Suprapubic skin (tissue), 4 donors: Measurements from ENCODE around the gene NRG3. TPM values are rescaled to one million over a fixed set of nuclear protein-coding genes. Genes with fewer than 3 reads are reported as not detected.

Source experiments
- DNase-seq, 2 donors: peaks; one replicate each; pipeline ENCODE4 v3.0.0-alpha.2; 2019; ENCODE audit warnings: low spot score in 2 of 2
- H3K27ac ChIP-seq: fragments of 200-600 bp; sonication (generic); one replicate; pipeline ENCODE4 v1.5.1; 2019
- H3K27me3 ChIP-seq: fragments of 200-600 bp; sonication (generic); one replicate; pipeline ENCODE4 v1.5.1; 2019
- H3K36me3 ChIP-seq: fragments of 200-600 bp; sonication (generic); one replicate; pipeline ENCODE4 v1.5.1; 2019
- H3K4me1 ChIP-seq: fragments of 200-600 bp; sonication (generic); one replicate; pipeline ENCODE4 v1.5.1; 2019
- H3K4me3 ChIP-seq: fragments of 200-600 bp; sonication (generic); one replicate; pipeline ENCODE4 v1.5.1; 2019; ENCODE audit warnings: mild to moderate bottlenecking
- H3K9me3 ChIP-seq: fragments of 200-600 bp; sonication (generic); one replicate; pipeline ENCODE4 v1.5.1; 2019
- CTCF ChIP-seq, 2 donors: fragments of 200-600 bp in 1 of 2; fragments of 450-650 bp in 1 of 2; sonication (generic) in 1 of 2; IDR thresholded peaks; one replicate each; pipeline ENCODE4 v1.5.1; 2016 to 2019; ENCODE audit warnings: antibody characterized with exemption in 2 of 2, mild to moderate bottlenecking in 1 of 2, moderate library complexity in 1 of 2
- EP300 ChIP-seq: sonication (generic); formaldehyde crosslinking; IDR thresholded peaks from one replicate; pipeline ENCODE4 v1.6.1; 2017; ENCODE audit warnings: antibody characterized with exemption
- POLR2A ChIP-seq, 2 donors: fragments of 450-650 bp; IDR thresholded peaks; one replicate each; pipeline ENCODE4 v1.6.1; 2017; ENCODE audit warnings: antibody characterized with exemption in 2 of 2, mild to moderate bottlenecking in 2 of 2, moderate library complexity in 2 of 2
- POLR2AphosphoS5 ChIP-seq, 3 donors: sonication (generic); formaldehyde crosslinking; IDR thresholded peaks; one replicate each; pipeline ENCODE4 v1.6.1; 2017; ENCODE audit warnings: antibody characterized with exemption in 3 of 3
- WGBS: methylation state at CpG from one replicate; pipeline ENCODE4 v1.1.5; 2018; 5-methylcytosine and 5-hydroxymethylcytosine counted together
- total RNA-seq, 4 donors: library from RNA; depleted of rRNA; stranded (reverse); fragments of >200 nt; gene quantifications; one replicate each; pipeline ENCODE4 v1.1.0, GENCODE V29; 2016

NRG3 gene
- total RNA-seq, 4 donors from 2014 or later: 0.65 to 3.5 (median 1.3) TPM

GRCh38 chr10:82399850-82400249, 524.9 kb downstream of the NRG3 start:
- Histone ChIP-seq H3K36me3 (no peaks in the 10 kb centered on the region), H3K27ac (no peak overlapping the region), H3K9me3 (no peaks in the 10 kb centered on the region), H3K4me1 (no peaks in the 10 kb centered on the region), H3K4me3 (no peak overlapping the region), H3K27me3 (no peaks in the 10 kb centered on the region)
- TF ChIP-seq POLR2AphosphoS5 (IDR thresholded peaks at IDR 0.05): no peak
- no peak for TF ChIP-seq POLR2A (IDR thresholded peaks at IDR 0.05)
- no peak for TF ChIP-seq CTCF (IDR thresholded peaks at IDR 0.05)
- no peak for TF ChIP-seq EP300
- WGBS: 66% methylated on average over 2 of the region's 2 CpGs
- DNase-seq: no peak

- Histone ChIP-seq H3K27ac (no peak overlapping the region), H3K4me3 (no peak overlapping the region), H3K4me1 (no peaks in the 10 kb centered on the region), H3K9me3 (no peaks in the 10 kb centered on the region), H3K27me3 (no peaks in the 10 kb centered on the region), H3K36me3 (no peaks in the 10 kb centered on the region)
- TF ChIP-seq CTCF (IDR thresholded peaks at IDR 0.05) (no peak), POLR2A (IDR thresholded peaks at IDR 0.05) (no peak), EP300 (no peak), POLR2AphosphoS5 (IDR thresholded peaks at IDR 0.05) (no peak)
- no peak for DNase-seq
- 45% methylated on average over 1 of the region's 1 CpG for WGBS
These were observed 525.8 kb downstream of the NRG3 start for GRCh38 chr10:82400841-82401240.

GRCh38 chr10:82402906-82403401, 528.0 kb downstream of the NRG3 start:
- Histone ChIP-seq H3K36me3 (no peaks in the 10 kb centered on the region), H3K4me1 (no peaks in the 10 kb centered on the region), H3K27me3 (no peaks in the 10 kb centered on the region), H3K27ac (no peak overlapping the region), H3K4me3 (no peak overlapping the region), H3K9me3 (no peaks in the 10 kb centered on the region)
- 43% methylated on average over 4 of the region's 4 CpGs for WGBS
- TF ChIP-seq POLR2AphosphoS5 (IDR thresholded peaks at IDR 0.05) (no peak), EP300 (no peak), CTCF (IDR thresholded peaks at IDR 0.05) (no peak), POLR2A (IDR thresholded peaks at IDR 0.05) (no peak)
- DNase-seq: no peak

GRCh38 chr10:82409671-82410070, 534.7 kb downstream of the NRG3 start:
- no peak overlapping the region for H3K4me3 ChIP-seq
- no peaks in the 10 kb centered on the region for H3K4me1 ChIP-seq
- H3K27me3 ChIP-seq: no peaks in the 10 kb centered on the region
- WGBS: 96% methylated on average over 2 of the region's 2 CpGs
- no peak for TF ChIP-seq POLR2AphosphoS5 (IDR thresholded peaks at IDR 0.05)
- no peak for TF ChIP-seq EP300
- TF ChIP-seq CTCF (IDR thresholded peaks at IDR 0.05): no peak
- TF ChIP-seq POLR2A (IDR thresholded peaks at IDR 0.05): no peak
- no peaks in the 10 kb centered on the region for H3K36me3 ChIP-seq
- no peak overlapping the region for H3K27ac ChIP-seq
- H3K9me3 ChIP-seq: no peaks in the 10 kb centered on the region
- DNase-seq: no peak

GRCh38 chr10:82411416-82411815, 536.4 kb downstream of the NRG3 start:
- 76% methylated on average over 4 of the region's 4 CpGs for WGBS
- no peaks in the 10 kb centered on the region for H3K4me1 ChIP-seq
- no peak overlapping the region for H3K27ac ChIP-seq
- H3K9me3 ChIP-seq: no peaks in the 10 kb centered on the region
- DNase-seq: no peak
- TF ChIP-seq CTCF (IDR thresholded peaks at IDR 0.05) (no peak), POLR2A (IDR thresholded peaks at IDR 0.05) (no peak), EP300 (no peak), POLR2AphosphoS5 (IDR thresholded peaks at IDR 0.05) (no peak)
- H3K36me3 ChIP-seq: no peaks in the 10 kb centered on the region
- no peak overlapping the region for H3K4me3 ChIP-seq
- no peaks in the 10 kb centered on the region for H3K27me3 ChIP-seq
